CD4-positive, alpha-beta T cell treated with Interleukin-17A for 4 hours (primary cell): ENCODE results near the gene TJP3.

Experiments
- DNase-seq: peaks from one replicate; pipeline ENCODE4 v3.0.0-alpha.2; 2020; ENCODE audit warnings: mixed read lengths

Gene TJP3

DNA sequence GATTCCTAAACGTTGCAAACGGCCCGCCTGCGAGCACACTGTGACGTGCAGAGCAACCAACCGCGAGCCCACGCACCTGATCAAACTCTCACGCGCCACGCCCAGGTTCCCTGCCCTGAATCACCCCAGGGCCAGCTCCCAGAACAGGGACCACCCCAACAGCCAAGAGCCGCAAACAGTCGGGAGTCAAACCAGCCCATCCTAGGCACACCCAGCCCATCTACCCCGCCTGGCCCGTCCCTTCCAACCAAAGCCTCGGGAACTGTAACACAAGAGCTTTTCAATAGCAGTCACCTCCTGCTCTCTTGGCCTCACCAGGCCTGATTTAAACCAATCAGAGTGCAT is 16.8 kb upstream of the TJP3 start:
- no peak for DNase-seq

DNA sequence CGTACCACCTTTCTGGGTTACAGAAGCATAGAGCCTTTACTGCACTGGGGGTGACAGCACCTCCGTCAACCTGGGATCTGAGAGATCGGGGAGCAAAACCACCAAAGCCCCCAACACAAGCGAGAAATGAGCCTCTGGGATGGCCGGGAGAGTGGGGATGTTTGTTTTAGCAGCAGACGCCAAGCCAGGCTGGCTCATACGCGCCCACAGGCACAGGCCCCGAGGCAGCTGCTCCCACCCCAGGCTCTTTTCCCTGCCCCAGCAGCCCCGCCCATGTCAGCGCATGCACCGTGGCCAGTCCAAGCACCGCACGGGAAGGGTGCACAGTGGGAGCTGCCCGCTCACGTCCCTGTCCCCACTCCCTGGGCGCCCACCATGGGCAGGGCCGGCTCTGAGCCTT is 16.5 kb upstream of the TJP3 start:
- DNase-seq: no peak

DNA sequence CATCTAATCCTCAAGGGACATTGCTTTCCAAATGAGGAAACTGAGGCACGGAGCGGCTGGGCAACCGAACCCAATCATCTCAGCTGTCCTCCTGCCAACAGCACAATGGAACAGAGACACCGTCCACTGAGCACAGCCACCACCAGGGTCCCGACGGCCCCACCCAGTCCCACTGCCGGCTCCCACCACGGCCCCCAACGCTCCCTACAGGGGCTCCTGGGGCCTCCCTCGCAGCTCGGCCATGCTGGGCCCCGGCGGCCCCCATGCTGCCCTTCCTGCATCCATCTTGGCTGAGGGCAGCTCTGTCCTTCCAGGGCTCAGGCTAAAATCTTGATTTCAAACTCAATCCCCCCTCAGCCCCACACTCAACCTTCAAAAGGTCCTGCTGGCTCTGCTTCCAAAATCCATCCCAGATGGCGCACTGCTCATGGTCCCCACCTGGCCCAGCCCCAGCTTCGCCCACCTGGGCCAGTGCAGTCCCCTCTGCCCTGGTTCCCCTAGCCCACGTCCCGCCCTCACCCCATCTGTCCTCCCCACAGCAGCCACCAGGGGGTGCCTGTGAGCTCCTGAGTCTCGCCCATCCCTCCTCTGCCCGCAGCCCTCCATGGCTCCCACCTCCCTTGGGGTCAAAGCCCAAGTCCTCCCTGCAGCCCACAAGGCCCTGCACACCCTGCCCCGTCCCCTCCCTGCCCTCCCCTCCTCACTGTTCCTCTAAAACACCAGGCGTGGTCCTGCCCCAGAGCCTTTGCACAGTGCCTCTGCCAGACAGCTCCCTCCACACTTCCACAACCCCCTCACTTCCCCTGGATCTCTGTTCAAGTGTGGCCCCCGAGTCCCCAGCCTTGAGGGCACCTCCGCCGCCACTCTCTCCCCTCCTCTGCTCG is 15.8 kb upstream of the TJP3 start:
- peak; percentile 73 for DNase-seq

DNA sequence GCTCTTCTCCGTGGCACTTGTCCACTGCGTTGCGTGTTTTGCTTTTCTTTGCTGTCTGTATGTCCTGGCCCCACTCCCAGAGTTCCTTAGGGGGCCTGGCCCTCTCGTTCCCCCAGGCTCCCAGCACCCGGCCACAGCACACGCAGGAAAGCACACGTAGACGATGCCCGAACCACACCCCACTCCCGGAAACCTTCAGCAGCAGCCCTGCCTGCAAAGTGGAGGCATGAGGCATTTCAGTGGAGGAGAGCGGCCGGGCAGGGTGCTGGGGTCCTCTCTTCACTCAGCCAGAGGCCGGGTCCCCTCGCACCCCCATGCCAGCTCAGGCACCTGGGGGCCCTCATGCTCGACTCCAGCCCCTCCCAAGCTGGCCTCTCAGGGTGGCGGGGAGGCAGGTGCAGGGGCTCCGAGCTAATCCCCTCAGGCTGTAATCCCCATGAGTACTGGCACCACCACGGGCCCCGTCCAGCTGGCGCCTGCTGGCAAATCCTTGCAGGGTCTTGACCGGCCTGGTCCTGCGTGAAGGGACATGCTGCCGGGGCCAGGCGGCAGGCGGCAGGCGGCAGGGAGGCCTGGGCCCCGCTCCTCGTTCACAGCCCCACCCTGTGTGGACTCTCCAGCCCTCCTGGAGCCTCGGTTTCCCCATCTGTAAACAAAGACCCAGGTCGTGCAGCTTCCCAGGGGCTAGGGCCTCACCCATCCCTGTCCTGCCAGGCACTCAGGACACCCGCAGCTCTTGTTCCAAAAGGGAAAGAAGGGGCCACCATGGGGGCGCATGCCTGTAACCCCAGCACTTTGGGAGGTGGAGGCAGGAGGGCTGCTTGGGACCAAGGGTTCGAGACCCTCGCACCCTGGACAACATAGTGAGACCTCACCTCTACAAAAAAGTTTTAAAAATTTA is 14.9 kb upstream of the TJP3 start:
- DNase-seq: no peak

DNA sequence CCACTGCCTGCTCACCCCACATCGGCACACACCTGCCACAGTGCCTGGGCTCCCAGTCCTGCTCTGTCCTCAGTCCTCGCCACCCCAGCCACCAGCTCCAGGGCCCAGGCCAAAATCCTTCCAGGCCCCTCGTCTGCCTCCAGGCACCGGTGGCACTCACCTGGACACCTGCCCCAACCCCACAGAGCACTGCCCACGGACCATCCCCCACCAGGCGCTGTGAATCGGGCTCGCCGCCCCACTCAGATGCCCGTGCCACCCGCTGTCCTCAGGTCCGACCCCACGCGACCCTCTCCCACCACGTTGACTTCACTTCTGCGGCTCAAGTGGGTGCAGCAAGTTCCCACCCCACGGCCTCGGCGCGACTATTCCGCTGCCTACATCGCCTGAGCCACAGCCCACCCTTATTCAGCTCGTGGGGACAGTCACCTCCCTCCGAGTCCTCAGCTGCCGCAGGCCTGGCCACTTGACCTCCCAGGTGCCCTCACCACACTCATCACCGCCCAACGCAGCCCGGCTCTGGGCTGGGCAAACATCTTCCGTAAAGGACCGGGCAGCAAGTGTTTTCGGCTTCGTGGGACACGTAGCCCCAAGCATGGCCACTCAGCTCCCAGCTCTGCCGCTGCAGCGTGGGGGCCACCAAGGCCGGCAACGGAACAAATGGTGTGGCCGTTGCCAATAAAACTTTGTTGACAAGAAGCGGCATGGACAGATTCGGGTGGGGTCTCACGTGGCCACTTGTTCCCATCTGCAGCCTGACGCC is 13.6 kb upstream of the TJP3 start:
- no peak for DNase-seq

DNA sequence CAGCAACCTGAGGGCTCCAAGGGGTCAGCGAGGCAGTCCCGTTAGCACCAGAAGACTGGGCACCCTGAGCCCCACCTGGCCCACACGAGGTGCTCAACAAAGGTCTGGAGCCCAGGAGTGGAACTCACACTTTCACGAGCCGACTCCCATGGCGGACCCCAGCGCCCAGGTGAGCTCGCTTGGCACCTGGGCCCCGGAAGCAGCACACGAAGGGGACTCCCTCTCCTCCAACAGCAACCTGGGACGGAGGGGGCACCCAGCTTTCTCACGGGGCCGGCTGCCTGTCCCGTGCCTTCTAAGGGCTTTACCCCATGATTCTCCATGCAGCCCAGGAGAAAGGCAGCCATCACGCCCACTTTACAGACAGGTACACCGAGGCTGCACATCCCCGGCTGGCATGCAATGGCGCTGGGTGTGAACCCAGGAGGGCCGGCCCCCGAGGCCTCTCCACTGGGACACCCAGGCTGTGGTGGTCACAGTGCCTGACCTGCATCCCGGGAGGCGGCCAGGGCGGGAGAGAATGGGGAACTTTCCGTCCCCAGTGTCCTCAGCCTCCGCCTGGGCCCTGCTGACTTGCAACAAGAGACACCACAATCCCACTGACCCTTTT is 13.0 kb upstream of the TJP3 start:
- no peak for DNase-seq

DNA sequence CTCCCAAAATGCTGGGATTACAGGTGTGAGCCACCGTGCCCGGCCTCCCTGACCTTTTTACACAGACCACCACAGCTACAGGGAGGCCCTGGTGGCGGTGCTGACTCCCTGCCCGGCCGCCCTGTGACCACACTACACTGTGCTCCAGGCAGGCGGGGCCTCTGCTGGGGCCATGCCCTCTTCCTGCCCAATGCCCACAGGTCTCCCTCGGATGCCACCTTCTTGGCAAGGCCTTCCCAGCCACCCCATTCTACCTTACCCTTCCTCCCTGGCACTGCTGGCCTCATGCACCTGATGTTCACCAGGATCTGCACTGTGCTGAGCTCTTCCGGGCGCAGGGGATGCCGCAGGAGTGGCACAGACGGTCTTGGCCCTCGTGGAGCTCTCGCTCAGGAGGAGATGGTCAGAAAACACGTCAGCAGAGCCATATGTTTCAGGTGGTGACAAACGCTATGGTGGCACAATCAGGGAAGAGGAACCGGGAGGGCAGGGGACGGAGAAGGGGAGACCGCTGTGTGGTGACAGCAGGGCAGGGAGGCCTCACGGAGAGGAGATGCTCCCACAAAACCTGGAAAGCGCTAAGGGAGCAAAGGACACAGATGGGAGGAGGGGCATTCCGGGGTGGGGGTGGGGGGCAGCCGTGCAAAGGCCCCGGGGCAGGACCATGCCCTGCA is 12.1 kb upstream of the TJP3 start:
- DNase-seq: no peak

DNA sequence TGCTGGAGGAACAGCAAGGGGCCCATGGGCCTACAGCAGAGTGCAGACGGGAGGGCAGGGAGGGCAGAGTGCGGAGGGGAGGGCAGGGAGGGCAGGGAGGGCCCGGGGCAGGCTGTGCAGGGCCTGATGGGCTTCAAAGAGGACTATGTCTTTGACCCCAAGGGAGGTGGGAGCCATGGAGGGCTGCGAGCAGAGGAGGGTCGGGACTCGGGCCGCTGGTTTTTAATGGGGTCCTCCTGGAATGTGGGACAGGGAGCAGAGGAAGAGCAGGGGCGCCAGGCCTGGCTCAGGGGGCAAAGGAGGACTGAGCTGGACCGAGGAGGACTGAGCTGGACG is 11.6 kb upstream of the TJP3 start:
- no peak for DNase-seq

DNA sequence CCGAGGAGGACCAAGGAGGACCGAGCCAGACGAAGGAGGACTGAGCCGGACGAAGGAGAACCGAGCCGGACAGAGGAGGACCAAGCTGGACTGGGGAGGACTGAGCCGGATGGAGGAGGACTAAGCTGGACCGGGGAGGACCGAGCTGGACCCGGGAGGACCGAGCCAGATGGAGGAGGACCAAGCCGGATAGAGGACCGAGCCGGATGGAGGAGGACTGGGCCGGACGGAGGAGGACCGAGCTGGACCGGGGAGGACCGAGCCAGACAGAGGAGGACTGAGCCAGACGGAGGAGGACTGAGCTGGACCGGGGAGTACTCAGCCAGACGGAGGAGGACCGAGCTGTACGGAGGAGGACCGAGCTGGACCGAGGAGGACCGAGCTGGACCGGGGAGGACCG is 11.1 kb upstream of the TJP3 start:
- DNase-seq: no peak

DNA sequence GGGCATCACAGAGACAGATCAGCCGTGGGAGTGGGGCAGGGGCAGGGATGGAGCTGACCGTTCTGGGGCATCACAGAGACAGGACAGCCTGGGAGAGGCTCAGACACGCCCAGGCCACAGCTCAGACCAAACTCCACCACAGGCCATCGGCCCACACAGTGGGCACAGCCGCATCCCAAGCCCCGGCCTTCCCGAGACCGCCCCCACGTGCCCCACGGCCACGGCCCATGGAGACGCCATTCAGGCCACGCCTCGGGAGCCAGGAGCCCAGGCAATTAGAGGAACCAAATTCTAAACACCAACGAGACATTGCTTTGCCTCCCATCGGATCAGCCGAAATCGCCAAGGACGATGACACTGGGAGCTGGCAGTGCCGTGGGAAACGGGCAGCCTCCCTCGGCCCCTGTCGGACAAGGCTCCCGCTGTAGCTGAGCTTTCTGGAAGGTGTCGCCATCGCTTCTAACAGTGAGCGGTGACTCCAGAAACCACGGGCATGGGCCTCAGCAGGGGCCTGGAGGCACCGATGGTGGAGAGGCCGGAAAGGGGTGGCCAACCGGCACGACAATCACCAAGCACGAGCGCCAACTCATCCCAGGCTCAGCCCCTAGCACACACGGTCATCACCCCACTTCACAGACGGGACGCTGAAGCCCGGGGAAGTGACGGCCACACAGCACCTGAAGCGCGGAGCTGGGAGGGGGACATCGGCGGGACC is 10.4 kb upstream of the TJP3 start:
- no peak for DNase-seq

DNA sequence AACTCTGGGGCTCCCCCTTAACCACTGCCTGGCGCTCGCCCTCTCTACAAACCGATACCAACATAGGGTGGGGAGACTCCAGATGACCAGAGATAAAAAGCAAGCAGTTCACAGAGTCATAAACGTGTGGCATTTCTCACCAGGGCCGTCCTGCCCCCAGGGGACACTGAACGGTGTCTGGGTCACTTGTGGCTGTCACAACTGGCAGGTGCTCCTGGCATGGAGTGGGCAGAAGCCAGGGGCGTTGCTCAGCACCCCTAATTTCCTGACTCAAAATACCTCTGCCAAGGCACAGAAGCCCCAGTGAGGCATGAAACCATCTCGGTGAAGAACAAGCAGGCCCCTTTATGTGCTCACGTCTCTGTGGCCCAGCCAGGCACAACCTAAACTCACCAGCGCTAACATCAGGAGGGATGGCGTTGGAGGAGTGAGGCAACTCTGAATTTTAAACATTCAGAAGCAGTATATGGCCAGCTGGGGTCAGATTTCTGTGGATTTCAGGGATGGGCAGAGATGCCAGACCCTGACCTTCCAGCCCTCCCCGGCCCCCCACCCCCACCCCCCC is 9.7 kb upstream of the TJP3 start:
- no peak for DNase-seq

DNA sequence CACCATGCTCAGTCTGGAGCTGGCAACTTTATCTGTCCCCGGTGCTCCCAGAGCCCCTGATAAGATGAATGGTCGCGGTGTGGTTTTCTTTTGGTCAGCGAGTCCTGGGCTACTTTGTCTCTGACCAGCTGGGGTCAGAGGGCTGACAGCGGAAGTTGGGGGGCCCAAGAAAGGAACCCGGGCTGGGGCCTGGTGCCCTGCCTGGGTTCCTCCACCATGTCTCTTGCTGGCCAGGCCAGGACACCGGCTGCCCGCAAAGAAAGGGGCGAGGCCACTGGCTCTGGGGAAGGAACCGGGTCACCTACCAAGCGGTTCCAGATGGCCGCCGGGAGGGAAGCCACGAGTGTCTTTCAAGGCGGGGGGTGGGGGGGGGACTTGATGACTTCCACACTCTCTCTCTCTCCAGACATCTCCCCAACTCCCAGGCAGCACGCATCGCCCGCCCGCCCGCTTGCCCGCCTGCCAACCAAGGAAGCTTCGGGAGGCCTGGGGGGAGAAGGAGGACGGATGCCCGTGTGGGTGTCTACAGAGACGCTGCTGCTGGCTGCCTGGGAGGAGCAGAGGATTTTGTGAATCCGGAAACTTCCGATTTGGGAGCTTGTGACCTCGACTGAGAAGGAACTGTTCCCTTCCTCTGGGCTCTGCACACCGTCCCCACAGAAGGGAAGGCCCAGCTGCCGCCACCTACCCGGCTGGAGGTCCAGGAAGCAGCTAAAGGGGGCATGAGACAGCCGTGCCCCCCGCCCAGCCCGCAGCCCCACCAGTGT is 9.0 kb upstream of the TJP3 start:
- peak; percentile 46 for DNase-seq

DNA sequence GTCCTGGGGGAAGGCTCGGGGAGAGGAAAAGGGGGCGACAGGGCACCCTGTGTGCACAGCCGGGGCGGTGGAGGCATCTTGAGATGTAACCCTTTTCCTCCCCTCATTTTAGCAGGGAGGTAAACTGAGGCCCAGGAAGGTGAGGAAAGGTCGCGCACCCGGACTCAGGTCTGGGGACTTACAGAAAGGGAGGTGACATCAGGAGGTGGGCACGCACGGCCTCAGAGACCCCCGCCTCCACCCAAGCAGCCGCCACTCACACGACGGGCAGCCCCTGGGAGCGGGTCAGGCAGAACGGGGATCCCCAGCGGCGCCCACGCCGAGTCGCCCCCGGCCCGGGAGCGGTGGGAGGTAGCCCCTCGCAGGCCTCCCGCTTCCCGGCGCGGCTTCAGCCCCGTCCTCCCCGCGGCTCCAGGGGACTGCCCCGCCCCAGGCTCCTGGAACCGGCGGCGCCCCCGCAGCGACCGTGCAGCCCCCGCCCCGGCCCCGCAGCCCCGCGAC is 8.4 kb upstream of the TJP3 start:
- no peak for DNase-seq

DNA sequence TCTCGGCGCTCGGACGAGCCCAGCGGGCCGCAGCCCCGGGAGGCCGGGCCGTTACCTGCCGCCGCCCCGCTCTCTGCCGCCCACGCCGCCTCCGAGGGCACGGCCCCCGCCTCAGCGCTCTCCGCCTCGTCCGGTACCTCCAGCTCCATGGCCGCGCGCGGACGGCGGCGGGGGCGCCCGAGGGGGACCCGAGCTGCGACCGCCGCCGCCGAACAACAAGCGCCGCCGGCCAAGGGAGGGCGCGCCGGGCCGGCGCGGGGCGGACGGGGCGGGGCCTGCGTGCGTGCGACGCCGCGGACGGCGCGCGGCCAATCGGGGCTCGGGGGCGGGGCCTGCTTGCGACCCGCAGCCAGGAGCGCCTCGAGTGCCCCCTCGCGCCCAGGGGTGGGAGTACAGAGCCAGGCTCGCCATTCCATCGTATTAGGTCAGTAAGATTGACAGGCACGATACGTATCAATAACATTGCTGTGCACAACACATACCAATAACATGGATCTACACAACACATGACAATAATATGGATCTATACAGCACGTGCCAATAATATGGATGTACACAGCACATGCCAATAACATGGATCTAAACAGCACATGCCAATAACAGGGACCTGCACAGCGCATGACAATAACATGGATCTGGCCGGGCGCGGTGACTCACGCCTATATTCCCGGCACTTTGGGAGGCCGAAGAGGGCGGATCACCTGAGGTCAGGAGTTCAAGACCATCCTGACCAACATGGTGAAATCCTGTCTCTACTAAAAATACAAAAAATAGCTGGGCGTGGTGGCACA is 7.7 kb upstream of the TJP3 start, which contains the start of gene PIP5K1C:
TSS of gene PIP5K1C (minus strand) at position 227 of the 791 bp plus-strand sequence. CDS start at position 149, 78 bp downstream.
- peak; percentile 96 for DNase-seq

DNA sequence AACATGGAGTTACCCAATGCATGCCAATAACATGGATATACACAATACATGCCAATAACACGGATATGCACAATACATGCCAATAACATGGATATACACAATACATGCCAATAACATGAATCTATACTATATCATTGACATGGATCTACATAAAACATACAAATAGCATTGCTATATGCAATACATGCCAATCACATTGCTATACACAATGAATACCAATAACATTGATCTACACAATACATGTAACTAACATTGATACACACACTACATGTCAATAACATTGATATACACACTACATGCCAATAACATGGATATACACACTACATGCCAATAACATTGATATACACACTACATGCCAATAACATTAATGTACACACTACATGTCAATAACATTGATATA is 7.0 kb upstream of the TJP3 start:
- DNase-seq: no peak

DNA sequence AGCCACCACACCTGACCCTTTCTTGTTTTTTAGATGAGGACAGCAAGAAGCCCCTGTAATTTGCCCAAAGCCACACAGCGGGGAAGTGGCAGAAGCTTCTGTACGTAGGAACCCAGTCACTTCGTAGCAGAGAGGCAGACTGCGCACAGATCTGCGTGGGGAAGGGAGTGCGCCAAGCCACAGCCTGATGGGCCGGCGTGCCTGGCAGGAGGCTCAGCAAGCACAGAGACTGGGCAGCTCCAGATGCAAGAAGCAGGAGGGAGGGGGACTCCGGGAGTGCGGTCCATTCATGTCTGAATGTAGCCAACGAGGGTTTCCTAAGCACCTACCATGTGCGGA is 347 bp upstream of the TJP3 start:
- no peak for DNase-seq

DNA sequence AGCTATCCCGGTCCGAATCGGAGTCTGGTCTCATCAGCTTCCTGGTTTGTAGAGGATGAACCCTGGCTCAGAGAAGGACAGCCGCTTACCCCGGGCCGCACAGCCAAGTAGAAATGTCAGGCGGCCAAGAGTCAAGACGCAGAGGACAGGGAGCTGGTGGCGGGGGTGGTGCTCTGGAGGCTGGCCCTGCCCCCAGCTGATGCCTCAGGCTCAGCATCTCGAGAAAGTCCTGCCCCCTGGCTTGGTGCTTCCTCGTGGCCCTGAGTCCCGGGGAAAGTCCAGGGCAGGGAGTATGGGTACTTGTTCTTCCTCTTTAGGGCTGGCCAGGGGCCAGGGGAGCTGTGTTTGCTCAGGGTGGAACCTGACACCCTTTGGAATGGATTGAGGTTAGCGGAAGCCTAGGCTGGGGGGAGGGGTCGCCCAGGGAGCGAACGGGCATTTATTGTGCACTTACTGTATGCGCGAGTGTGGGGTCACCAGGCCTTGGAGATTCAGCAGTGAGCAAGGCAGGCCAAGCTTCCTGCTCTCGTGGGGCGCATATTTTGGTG is 2.2 kb downstream of the TJP3 start:
- DNase-seq: no peak

DNA sequence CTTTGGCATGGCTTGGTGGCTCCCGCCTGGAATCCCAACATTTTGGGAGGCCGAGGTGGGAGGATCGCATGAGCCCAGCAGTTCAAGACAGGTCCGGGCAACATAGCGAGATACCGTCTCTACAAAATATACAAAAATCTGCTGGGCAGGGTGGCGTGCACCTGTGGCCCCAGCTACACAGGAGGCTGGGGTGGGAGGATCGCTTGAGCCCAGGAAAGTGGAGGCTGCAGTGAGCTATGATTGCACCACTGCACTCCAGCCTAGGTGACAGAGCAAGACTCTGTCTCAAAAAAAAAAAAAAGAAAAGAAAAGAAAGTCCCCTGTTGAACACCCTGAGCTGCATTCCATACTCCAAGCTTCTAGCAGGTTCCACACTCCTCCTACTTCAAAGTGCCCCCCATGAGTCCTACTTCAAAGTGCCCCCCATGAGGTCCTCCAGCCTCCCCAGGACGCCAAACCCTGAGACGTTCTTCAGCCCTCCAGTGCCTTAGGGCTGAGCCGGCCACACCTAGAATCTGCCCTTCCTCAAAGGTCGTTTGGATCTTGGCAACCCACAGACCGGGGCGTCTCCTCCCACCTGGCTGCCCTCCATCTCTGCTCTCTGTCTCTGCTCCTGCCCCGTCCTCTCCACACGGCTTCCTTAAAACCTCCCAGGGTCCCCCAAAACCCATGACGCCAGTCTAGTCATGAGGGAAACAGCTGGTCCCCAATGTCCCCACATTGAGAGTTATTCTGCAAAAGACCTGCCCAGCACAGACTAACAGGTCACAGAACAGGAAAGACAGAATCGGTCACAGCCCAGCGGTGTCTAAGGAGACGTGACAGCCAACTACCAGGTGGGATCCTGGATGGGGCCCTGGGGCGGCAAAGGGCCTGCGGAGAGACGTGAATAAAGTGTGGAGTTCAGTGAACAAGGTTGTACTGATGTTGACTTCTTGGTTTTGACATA is 4.8 kb downstream of the TJP3 start:
- no peak for DNase-seq
